ENCODE results near the gene GABBR2.
A peak's percentile ranks its signal among the peaks of the same experiment; 100 is the strongest.
"Not testable (repeated sequence)": the region's sequence is repeated elsewhere in the genome, so short reads cannot be mapped to it uniquely, and the experiment has no call there.

The GABBR2 gene

GRCh38 chr9:98287384-98287783 lies 421.4 kb downstream of the GABBR2 start:
- no peak for DNase-seq (ENCODE audit: low read depth)

GRCh38 chr9:98285446-98285845 lies 423.3 kb downstream of the GABBR2 start:
- no peak for DNase-seq (ENCODE audit: low read depth)

DNA sequence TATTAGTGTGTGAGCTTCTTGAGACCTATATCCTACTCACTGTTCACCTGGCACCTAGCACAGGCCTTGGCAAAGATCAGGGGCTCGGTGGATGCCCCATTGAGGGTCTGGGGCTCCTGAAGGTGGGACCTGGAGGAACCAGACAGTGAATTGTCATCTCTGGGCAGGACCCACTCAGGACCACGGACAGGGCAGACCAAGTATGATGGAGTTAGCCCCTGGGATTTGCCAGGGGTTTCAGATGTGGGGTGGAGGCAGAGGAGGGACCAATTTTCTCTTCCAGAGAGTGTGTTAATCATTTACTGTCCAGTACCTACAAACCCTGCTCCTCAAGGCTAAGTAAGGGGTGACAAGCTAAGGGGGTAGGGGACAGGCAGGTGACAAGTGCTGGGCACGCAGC lies 424.0 kb downstream of the GABBR2 start:
- no peak for DNase-seq (ENCODE audit: low read depth)

DNA sequence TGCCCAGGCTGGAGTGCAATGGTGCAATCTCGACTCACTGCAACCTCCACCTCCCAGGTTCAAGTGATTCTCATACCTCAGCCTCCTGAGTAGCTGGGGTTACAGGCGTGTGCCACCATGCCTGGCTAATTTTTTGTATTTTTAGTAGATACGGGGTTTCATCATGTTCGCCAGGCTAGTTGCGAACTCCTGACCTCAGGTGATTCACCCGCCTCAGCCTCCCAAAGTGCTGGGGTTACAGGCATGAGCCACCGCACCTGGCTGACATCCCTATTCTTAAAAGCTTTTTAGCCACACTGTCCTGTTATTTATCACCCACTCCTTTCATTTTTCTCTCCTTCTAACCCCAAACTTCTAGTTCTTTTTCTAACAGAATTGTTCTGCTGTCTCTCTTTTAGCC lies 425.6 kb downstream of the GABBR2 start:
- not testable (repeated sequence) for DNase-seq (ENCODE audit: low read depth)

- DNase-seq (ENCODE audit: low read depth) = no peak
These were observed 427.5 kb downstream of the GABBR2 start for GRCh38 chr9:98281281-98281680.

- no peak for DNase-seq (ENCODE audit: low read depth)
These were observed 428.2 kb downstream of the GABBR2 start for GRCh38 chr9:98280574-98280973.

DNA sequence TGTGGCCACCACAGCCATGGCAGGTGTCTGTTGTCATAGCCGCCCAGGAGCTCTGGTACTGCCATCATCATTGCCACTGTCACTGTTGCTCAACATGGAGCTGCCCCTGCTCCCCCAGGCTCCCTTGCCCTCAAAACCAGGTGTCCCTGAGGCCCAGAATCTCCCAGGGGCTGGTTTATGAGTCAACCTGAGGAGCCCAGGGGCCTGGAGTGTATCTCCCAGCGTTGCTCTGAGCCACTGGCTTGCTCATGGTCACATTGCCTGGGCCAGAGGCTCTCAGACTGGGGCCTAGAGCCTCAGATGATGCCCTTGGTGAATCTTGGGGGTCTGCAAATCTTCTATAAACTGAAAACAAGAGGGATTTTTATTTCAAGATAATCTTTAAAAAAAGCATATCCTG lies 428.6 kb downstream of the GABBR2 start:
- no peak for DNase-seq (ENCODE audit: low read depth)

DNA sequence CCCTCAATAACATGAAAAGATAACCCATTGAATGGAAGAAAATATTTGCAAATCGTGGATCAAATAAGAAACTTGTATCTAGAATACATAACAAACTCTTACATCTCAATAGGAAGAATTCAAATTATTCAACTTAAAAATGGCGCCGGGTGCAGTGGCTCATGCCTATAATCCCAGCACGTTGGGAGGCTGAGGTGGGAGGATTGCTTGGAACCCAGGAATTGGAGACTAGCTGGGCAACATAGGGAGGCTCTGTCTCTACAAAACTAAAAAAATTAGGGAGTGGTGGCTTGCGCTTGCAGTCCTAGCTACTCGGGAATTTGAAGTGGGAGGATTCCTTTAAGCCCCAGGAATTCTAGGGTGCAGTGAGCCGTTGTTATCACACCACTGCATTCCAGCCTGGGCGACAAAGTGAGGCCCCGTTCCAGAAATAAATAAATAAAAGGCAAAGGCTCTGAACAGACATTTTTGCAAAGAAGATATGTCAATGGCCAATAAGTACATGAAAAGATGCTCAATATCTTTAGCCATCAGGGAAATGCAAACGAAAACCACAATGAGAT lies 431.7 kb downstream of the GABBR2 start:
- DNase-seq (ENCODE audit: low read depth) = no peak

GRCh38 chr9:98275159-98275558 lies 433.6 kb downstream of the GABBR2 start:
- DNase-seq (ENCODE audit: low read depth) = no peak

GRCh38 chr9:98272083-98272482 lies 436.7 kb downstream of the GABBR2 start:
- DNase-seq (ENCODE audit: low read depth) = no peak

- no peak for DNase-seq (ENCODE audit: low read depth)
These were observed 437.3 kb downstream of the GABBR2 start for GRCh38 chr9:98271479-98271878.

DNA sequence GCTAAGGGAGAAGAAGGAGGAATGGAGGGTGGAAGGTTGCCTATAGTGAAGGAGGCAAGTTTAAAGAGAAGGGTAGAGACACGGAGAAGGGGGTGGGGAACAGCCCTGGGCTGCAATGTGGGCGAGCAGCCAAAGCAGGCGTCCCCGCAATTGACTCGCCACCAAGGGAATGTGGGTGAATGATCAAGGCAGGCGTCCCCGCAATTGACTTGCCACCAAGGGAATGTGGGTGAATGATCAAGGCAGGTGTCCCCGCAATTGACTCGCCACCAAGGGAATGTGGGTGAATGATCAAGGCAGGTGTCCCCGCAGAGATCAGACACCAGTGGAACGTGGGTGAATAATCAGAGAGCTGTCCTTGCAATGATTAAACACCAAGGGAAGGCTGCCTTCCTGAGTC lies 438.5 kb downstream of the GABBR2 start:
- DNase-seq (ENCODE audit: low read depth) = not testable (repeated sequence)

DNA sequence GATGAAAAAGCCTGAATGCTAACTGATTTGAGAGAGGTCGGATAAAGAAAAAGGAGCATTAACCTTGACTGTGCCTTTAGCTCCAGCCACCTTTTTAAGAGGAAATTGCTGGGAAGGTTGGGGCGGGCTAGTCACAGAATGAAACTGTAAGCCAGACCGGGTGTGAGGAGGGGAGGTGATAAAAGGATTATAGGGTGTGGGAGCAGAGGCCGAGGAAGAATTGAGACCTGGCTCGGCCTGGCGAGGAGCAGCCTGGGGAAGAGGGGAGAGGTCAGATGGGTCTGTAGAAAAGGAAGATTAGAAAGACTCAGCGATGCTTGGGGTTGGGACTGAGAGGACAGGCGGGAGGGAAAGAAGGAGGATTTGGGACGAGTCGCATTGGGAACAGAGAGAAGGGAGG lies 439.1 kb downstream of the GABBR2 start:
- not testable (repeated sequence) for DNase-seq (ENCODE audit: low read depth)

- not testable (repeated sequence) for DNase-seq (ENCODE audit: low read depth)
These were observed 441.2 kb downstream of the GABBR2 start for GRCh38 chr9:98267556-98267955.

- no peak for DNase-seq (ENCODE audit: low read depth)
These were observed 444.2 kb downstream of the GABBR2 start for GRCh38 chr9:98264516-98264915.

GRCh38 chr9:98263482-98264357 lies 445.0 kb downstream of the GABBR2 start:
- peak; percentile 74 for DNase-seq (ENCODE audit: low read depth)

- DNase-seq (ENCODE audit: low read depth) = no peak
These were observed 445.7 kb downstream of the GABBR2 start for GRCh38 chr9:98263080-98263479.

GRCh38 chr9:98262056-98262455 lies 446.7 kb downstream of the GABBR2 start:
- no peak for DNase-seq (ENCODE audit: low read depth)

DNA sequence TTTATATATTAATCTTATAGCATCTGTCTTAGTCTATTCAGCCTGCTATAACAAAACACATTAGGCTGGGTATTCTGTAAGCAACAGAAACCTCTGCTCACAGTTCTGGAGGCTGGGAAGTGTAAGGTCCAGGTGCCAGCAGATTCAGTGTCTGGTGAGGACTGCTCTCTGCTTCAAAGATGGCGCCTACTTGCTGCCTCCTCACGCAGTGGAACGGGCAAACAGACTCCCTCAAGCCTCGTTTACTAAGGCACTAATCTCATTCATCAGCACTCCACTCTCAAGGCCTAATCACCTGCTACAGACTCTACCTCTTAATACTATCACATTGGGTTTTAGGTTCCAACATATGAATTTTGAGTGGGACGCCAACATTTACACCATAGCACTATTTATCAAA lies 448.1 kb downstream of the GABBR2 start:
- no peak for DNase-seq (ENCODE audit: low read depth)

DNA sequence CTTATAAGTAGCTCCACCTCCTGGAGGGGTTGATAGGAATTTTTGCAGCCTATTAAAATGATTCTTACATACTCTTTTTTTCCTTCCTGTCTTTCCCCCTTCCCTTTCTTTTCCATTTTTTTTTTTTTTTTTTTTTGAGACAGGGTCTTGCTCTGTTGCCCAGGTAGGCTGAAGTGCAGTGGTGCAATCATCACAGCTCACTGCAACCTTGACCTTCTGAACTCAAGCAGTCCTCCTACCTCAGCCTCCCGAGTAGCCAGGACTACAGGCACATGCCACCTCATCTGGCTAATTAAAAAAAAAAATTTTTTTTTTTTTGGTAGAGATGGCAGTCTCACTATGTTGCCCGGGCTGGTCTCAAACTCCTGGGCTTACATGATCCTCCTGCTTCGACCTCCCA lies 448.9 kb downstream of the GABBR2 start:
- no peak for DNase-seq (ENCODE audit: low read depth)

DNA sequence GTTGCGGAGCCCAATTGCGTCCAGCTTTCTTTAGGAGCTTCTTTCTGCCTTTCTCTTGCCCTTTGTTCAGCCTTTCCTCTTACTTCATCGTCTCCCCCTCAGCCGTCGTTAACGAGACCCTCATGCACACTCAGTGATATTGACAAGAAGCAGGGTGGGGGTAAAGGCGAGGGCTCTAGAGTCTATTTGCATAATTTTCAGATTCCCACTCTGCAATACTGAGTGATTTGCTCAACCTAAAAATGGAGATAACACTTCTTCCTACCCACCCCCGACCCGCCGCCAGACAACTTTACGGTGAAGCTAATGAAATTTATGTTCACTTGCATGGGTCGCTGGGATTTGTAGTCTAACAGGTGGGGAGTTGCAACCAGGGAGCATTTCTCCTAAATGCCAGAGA lies 452.0 kb downstream of the GABBR2 start:
- no peak for DNase-seq (ENCODE audit: low read depth)

- DNase-seq (ENCODE audit: low read depth) = peak; percentile 96
These were observed 453.0 kb downstream of the GABBR2 start, which contains the start of gene TBC1D2 for GRCh38 chr9:98255578-98256296. TSS of gene TBC1D2 (minus strand) at chr9:98255649. CDS start at chr9:98255541, 108 bp downstream.

DNA sequence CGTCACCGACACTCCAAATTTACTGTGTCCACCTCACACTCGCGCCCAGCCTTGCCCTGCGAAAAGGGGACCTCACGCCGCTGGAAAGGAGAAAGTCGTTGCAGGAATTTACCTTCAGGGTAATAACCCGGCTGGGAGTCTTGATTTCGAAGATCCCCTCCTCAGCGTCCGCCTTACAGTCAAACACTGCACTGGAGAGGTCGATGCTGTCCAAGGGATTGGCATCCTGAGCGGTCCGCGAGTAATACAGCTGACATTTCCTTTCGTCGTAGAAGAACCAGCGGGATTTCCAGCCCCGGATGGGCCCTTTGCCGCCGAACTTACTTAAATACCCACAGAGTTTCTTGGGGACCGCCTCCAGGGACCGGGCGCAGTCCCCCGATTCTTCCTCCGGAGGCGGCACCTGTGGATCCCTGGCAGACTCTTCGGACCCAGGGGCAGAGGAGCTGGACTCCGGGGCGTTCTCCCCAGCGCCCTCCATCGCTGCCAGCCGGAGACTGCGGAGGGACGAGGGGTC lies 453.6 kb downstream of the GABBR2 start:
- DNase-seq (ENCODE audit: low read depth) = peak; percentile 6
